ENCODE measurements around the gene CHAD. TPM values are rescaled to one million over a fixed set of nuclear protein-coding genes. Genes with fewer than 3 reads are reported as not detected.

CHAD gene
- total RNA-seq, 2 experiments from 2014 or later, result not detected

DNA sequence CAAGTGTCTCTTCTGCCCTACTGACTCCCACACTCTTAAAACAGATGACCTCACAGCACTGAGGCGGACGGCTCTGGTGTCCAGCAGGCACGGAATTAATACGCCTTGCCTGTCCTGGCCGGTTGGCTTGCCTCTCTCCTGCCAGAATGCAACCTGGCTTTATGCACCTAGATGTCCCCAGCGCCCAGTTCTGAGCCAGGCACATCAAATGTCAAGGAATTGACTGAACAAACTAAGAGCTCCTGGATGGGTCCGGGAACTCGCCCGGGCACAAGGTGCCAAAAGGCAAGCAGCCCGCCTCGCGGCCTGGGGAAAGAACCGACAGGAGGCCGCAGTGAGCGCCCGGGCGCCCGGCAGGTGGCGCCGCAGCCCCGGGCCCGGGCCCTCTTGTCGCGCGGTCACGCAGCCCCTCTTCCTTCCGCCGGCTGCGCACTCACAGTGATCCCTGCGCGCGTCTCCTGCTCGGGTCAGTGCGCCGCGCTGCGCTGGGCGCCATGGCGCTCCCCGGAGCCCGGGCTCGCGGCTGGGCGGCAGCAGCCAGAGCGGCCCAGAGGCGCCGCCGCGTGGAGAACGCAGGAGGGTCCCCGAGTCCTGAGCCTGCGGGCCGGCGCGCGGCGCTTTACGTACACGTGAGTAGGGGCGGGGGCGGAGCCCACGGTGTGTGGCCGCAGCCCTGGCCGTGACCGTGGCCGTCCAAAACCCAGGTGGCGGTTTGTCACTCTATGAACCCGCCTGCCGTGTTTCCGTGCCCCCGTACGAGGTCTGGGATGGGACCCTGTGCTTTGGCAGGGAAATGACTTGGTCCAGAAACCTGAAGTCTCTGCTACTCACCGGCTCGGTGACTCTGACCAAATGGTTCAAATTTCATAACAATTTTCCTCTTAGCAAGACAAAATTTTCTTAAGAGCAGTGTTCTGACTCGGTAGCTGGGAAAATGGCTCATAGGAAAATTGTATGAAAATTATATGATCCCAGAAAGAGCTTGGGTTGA, 10.0 kb upstream of the CHAD start, which contains the start of gene RSAD1:
Gene RSAD1, plus strand, starts transcription at position 470 of the 991 bp plus-strand sequence. Its CDS starts 25 bp downstream, at position 495.
- peaks cover 23% of the 10 kb centered on the region for H3K4me1 Mint-ChIP-seq (ENCODE audit: low read depth)
- intact Hi-C loops (cut with DNase I, micrococcal nuclease), result loop anchor here (2.0 to 5.0 kb wide), 6 partner anchors 52 to 364 kb away; partner anchors contain the start of genes ACSF2 (in 1 of the 2), EME1 (in 1 of the 2) and MRPL27 (in 1 of the 2)
- peaks cover 25% of the 10 kb centered on the region for H3K36me3 Mint-ChIP-seq (ENCODE audit: low read depth)
- peak within 1 kb of the TSS; percentile 68 to 83 for H3K27ac ChIP-seq (ENCODE audit: low read depth in 1 of 2, low read length in 2 of 2)
- ChIA-PET CTCF (interaction anchor here (0.7 to 2.1 kb wide), 17 partner anchors 11 to 152 kb away, joined by 3 to 19 read pairs (median 4); partner anchors contain the start of genes LRRC59, SPATA20 and XYLT2), POLR2A (interaction anchor here (1.0 to 2.1 kb wide), 4 partner anchors 52 to 389 kb away, joined by 4 to 21 read pairs (median 4); partner anchors contain the start of genes ACSF2 and LRRC59)
- no peaks in the 10 kb centered on the region for H3K9me3 ChIP-seq (ENCODE audit: control insufficient read depth in 1 of 2, insufficient read depth in 1 of 2, low read length in 2 of 2)
- peak within 1 kb of the TSS; percentile 95 for H3K4me3 Mint-ChIP-seq
- TF ChIP-seq, protein P1, sequence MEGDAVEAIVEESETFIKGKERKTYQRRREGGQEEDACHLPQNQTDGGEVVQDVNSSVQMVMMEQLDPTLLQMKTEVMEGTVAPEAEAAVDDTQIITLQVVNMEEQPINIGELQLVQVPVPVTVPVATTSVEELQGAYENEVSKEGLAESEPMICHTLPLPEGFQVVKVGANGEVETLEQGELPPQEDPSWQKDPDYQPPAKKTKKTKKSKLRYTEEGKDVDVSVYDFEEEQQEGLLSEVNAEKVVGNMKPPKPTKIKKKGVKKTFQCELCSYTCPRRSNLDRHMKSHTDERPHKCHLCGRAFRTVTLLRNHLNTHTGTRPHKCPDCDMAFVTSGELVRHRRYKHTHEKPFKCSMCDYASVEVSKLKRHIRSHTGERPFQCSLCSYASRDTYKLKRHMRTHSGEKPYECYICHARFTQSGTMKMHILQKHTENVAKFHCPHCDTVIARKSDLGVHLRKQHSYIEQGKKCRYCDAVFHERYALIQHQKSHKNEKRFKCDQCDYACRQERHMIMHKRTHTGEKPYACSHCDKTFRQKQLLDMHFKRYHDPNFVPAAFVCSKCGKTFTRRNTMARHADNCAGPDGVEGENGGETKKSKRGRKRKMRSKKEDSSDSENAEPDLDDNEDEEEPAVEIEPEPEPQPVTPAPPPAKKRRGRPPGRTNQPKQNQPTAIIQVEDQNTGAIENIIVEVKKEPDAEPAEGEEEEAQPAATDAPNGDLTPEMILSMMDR (IDR thresholded peaks at IDR 0.05), result peak; percentile 84
- ATAC-seq (ENCODE audit: poor library complexity), result peak; percentile 89
- no peaks in the 10 kb centered on the region for H3K9me3 Mint-ChIP-seq
- peaks cover 30% of the 10 kb centered on the region for H3K4me1 ChIP-seq (ENCODE audit: insufficient read depth, low read length)
- DNase-seq, result peak; percentile 74 to 96 (median 84)
- H3K27ac Mint-ChIP-seq, result peak within 1 kb of the TSS; percentile 88
- no peaks in the 10 kb centered on the region for H3K27me3 Mint-ChIP-seq
- peak within 1 kb of the TSS; percentile 94 for H3K4me3 ChIP-seq (ENCODE audit: low read length)
- peaks cover 19% of the 10 kb centered on the region for H3K36me3 ChIP-seq (ENCODE audit: insufficient read depth, low read length)
- H3K27me3 ChIP-seq (ENCODE audit: control insufficient read depth in 1 of 2, insufficient read depth in 2 of 2, low read length in 2 of 2), result no peaks in the 10 kb centered on the region

DNA sequence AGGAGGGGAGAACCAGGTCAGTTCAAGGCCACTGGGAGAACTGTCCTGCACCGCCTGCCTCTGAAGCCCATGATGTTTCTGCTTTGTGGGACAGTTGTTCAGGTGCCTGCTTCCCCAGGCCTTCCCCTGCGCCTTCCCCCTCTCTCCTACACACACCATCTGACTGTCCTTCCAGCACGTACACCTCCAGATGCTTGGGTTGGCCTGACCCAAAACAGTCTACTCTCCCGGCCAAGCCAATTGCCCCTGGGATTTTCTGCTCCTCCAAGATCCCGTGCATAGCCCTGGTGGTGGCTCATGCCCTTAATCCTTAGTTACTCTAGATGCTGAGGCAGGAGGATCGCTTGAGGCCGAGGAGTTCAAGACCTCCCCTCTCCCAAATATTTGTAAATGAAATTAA, 9.3 kb upstream of the CHAD start:
- H3K9me3 ChIP-seq (ENCODE audit: control insufficient read depth in 1 of 2, insufficient read depth in 1 of 2, low read length in 2 of 2), result no peaks in the 10 kb centered on the region
- TF ChIP-seq, protein P1 (IDR thresholded peaks at IDR 0.05), result no peak
- H3K27me3 Mint-ChIP-seq, result no peaks in the 10 kb centered on the region
- DNase-seq (peak in 1 of 14 experiments; percentile 13), ATAC-seq (ENCODE audit: poor library complexity) (no peak)
- H3K27me3 ChIP-seq (ENCODE audit: control insufficient read depth in 1 of 2, insufficient read depth in 2 of 2, low read length in 2 of 2), result no peaks in the 10 kb centered on the region
- peaks cover 30% of the 10 kb centered on the region for H3K4me1 ChIP-seq (ENCODE audit: insufficient read depth, low read length)
- POLR2A ChIA-PET, result interaction anchor here (2.1 kb wide), 1 partner anchor 81 kb away, joined by 21 read pairs; the partner anchor contains the start of gene LRRC59
- peaks cover 13% of the 10 kb centered on the region for H3K36me3 ChIP-seq (ENCODE audit: insufficient read depth, low read length)
- H3K4me3 ChIP-seq (ENCODE audit: low read length), result peak overlapping the region; percentile 53
- peak overlapping the region; percentile 83 for H3K4me3 Mint-ChIP-seq
- intact Hi-C loops (cut with DNase I, micrococcal nuclease), result loop anchor here (1.0 to 5.0 kb wide), 7 partner anchors 51 to 364 kb away; partner anchors contain the start of genes ACSF2 (in 1 of the 2), EME1 (in 1 of the 2) and MRPL27 (in 1 of the 2)
- CTCF ChIA-PET, result interaction anchor here (0.7 to 2.1 kb wide), 5 partner anchors 24 to 148 kb away, joined by 3 to 19 read pairs (median 6); partner anchors contain the start of gene LRRC59
- peaks cover 19% of the 10 kb centered on the region for H3K36me3 Mint-ChIP-seq (ENCODE audit: low read depth)
- peak overlapping the region; percentile 88 for H3K27ac Mint-ChIP-seq
- H3K27ac ChIP-seq (ENCODE audit: low read depth in 1 of 2, low read length in 2 of 2), result peak overlapping the region; percentile 68 to 83
- no peaks in the 10 kb centered on the region for H3K9me3 Mint-ChIP-seq
- H3K4me1 Mint-ChIP-seq (ENCODE audit: low read depth), result peaks cover 23% of the 10 kb centered on the region

All from CD4-positive, alpha-beta T cell (primary cell).